Kasumi-1 (cell line): ENCODE measurements around the gene BAHD1.

ENCODE experiments used
- DNase-seq, 2 experiments: peaks; one replicate each; lab custom pipeline; 2025; lab: John Stamatoyannopoulos, UW

The BAHD1 gene

GRCh38 chr15:40424483-40425115, 16.2 kb upstream of the BAHD1 start:
- DNase-seq = no peak

- no peak for DNase-seq
Measured at GRCh38 chr15:40425681-40426080, 15.1 kb upstream of the BAHD1 start.

- no peak for DNase-seq
Measured at GRCh38 chr15:40427188-40427587, 13.6 kb upstream of the BAHD1 start.

- DNase-seq = no peak
Measured at GRCh38 chr15:40428185-40428584, 12.6 kb upstream of the BAHD1 start.

GRCh38 chr15:40429068-40429710, 11.6 kb upstream of the BAHD1 start:
- no peak for DNase-seq

- DNase-seq = peak in 1 of 2 experiments; percentile 28
Measured at GRCh38 chr15:40430271-40430805, 10.4 kb upstream of the BAHD1 start.

GRCh38 chr15:40435023-40435709, 5.6 kb upstream of the BAHD1 start:
- DNase-seq = no peak

GRCh38 chr15:40435710-40436089, 5.1 kb upstream of the BAHD1 start:
- DNase-seq = no peak

- no peak for DNase-seq
Measured at GRCh38 chr15:40436116-40436891, 4.4 kb upstream of the BAHD1 start.

- no peak for DNase-seq
Measured at GRCh38 chr15:40436892-40437751, 3.6 kb upstream of the BAHD1 start.

- no peak for DNase-seq
Measured at GRCh38 chr15:40437752-40438687, 2.7 kb upstream of the BAHD1 start.

- DNase-seq = no peak
Measured at GRCh38 chr15:40438712-40439111, 2.0 kb upstream of the BAHD1 start.

- DNase-seq = no peak
Measured at GRCh38 chr15:40439461-40439959, 1.2 kb upstream of the BAHD1 start.

GRCh38 chr15:40439960-40440742, 602 bp upstream of the BAHD1 start:
- DNase-seq = no peak

GRCh38 chr15:40441565-40442531, 1.1 kb downstream of the BAHD1 start:
- no peak for DNase-seq

GRCh38 chr15:40443255-40443654, 2.5 kb downstream of the BAHD1 start:
- no peak for DNase-seq

GRCh38 chr15:40443846-40444245, 3.1 kb downstream of the BAHD1 start:
- DNase-seq = no peak

- no peak for DNase-seq
Measured at GRCh38 chr15:40444736-40445135, 4.0 kb downstream of the BAHD1 start.
